ENCODE measurements around the gene PSMA1.

PSMA1 gene

GRCh38 chr11:14506532-14506931 is 13.7 kb downstream of the PSMA1 start:
- Histone ChIP-seq H3K9me2 (ENCODE audit: low read depth, low read length) (no peaks in the 10 kb centered on the region), H3F3A (ENCODE audit: insufficient read depth, low read length) (peaks cover 3% of the 10 kb centered on the region; the same call in 1 of the 2 replicates), H3K9ac (ENCODE audit: low read length) (no peak overlapping the region), H3K36me3 (ENCODE audit: insufficient read depth, low read length) (peaks cover 79% of the 10 kb centered on the region), H3K4me3 (ENCODE audit: low read depth, low read length, poor library complexity, severe bottlenecking) (no peak overlapping the region), H3K4me1 (ENCODE audit: insufficient read depth, low read length, severe bottlenecking) (no peaks in the 10 kb centered on the region), H3K4me2 (ENCODE audit: low read length) (no peak overlapping the region), H2AFZ (ENCODE audit: low read length) (no peak overlapping the region), H3K27me3 (ENCODE audit: insufficient read depth, low read length) (no peaks in the 10 kb centered on the region), H3K27ac (ENCODE audit: low read depth, low read length, poor library complexity, severe bottlenecking) (no peak overlapping the region), H4K20me1 (ENCODE audit: insufficient read depth, low read length) (no peaks in the 10 kb centered on the region), H3K9me3 (ENCODE audit: low read length) (no peaks in the 10 kb centered on the region), H3K79me2 (ENCODE audit: insufficient read depth, low read length) (0 out of 2 replicates have a peak, but pooled peaks cover 6% of the 10 kb centered on the region)
- no peak for TF ChIP-seq EZH2 (IDR thresholded peaks at IDR 0.05; ENCODE audit: borderline replicate concordance, low read length)
- TF ChIP-seq, protein P1, sequence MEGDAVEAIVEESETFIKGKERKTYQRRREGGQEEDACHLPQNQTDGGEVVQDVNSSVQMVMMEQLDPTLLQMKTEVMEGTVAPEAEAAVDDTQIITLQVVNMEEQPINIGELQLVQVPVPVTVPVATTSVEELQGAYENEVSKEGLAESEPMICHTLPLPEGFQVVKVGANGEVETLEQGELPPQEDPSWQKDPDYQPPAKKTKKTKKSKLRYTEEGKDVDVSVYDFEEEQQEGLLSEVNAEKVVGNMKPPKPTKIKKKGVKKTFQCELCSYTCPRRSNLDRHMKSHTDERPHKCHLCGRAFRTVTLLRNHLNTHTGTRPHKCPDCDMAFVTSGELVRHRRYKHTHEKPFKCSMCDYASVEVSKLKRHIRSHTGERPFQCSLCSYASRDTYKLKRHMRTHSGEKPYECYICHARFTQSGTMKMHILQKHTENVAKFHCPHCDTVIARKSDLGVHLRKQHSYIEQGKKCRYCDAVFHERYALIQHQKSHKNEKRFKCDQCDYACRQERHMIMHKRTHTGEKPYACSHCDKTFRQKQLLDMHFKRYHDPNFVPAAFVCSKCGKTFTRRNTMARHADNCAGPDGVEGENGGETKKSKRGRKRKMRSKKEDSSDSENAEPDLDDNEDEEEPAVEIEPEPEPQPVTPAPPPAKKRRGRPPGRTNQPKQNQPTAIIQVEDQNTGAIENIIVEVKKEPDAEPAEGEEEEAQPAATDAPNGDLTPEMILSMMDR (IDR thresholded peaks at IDR 0.05; ENCODE audit: low read length): no peak

GRCh38 chr11:14503023-14503422 is 17.2 kb downstream of the PSMA1 start:
- Histone ChIP-seq H3K27me3 (ENCODE audit: insufficient read depth, low read length) (no peaks in the 10 kb centered on the region), H3K27ac (ENCODE audit: low read depth, low read length, poor library complexity, severe bottlenecking) (no peak overlapping the region), H2AFZ (ENCODE audit: low read length) (no peak overlapping the region), H3K9me2 (ENCODE audit: low read depth, low read length) (no peaks in the 10 kb centered on the region), H4K20me1 (ENCODE audit: insufficient read depth, low read length) (no peaks in the 10 kb centered on the region), H3K4me1 (ENCODE audit: insufficient read depth, low read length, severe bottlenecking) (peaks cover 19% of the 10 kb centered on the region), H3K9ac (ENCODE audit: low read length) (no peak overlapping the region), H3K9me3 (ENCODE audit: low read length) (no peaks in the 10 kb centered on the region), H3K36me3 (ENCODE audit: insufficient read depth, low read length) (peaks cover 52% of the 10 kb centered on the region), H3K79me2 (ENCODE audit: insufficient read depth, low read length) (peaks cover 12% of the 10 kb centered on the region), H3K4me3 (ENCODE audit: low read depth, low read length, poor library complexity, severe bottlenecking) (no peak overlapping the region), H3K4me2 (ENCODE audit: low read length) (no peak overlapping the region), H3F3A (ENCODE audit: insufficient read depth, low read length) (peaks cover 6% of the 10 kb centered on the region; the same call in 1 of the 2 replicates)
- TF ChIP-seq EZH2 (IDR thresholded peaks at IDR 0.05; ENCODE audit: borderline replicate concordance, low read length): no peak
- TF ChIP-seq, protein P1 (IDR thresholded peaks at IDR 0.05; ENCODE audit: low read length): no peak

GRCh38 chr11:14502039-14502438 is 18.1 kb downstream of the PSMA1 start:
- H3K4me1 ChIP-seq (ENCODE audit: insufficient read depth, low read length, severe bottlenecking): peaks cover 20% of the 10 kb centered on the region
- H3F3A ChIP-seq (ENCODE audit: insufficient read depth, low read length): peaks cover 6% of the 10 kb centered on the region; the same call in 1 of the 2 replicates
- no peak overlapping the region for H3K27ac ChIP-seq (ENCODE audit: low read depth, low read length, poor library complexity, severe bottlenecking)
- H3K9ac ChIP-seq (ENCODE audit: low read length): no peak overlapping the region
- H3K36me3 ChIP-seq (ENCODE audit: insufficient read depth, low read length): peaks cover 52% of the 10 kb centered on the region
- H3K79me2 ChIP-seq (ENCODE audit: insufficient read depth, low read length): peaks cover 13% of the 10 kb centered on the region
- H2AFZ ChIP-seq (ENCODE audit: low read length): no peak overlapping the region
- no peaks in the 10 kb centered on the region for H4K20me1 ChIP-seq (ENCODE audit: insufficient read depth, low read length)
- no peak overlapping the region for H3K4me2 ChIP-seq (ENCODE audit: low read length)
- no peaks in the 10 kb centered on the region for H3K9me2 ChIP-seq (ENCODE audit: low read depth, low read length)
- no peaks in the 10 kb centered on the region for H3K27me3 ChIP-seq (ENCODE audit: insufficient read depth, low read length)
- H3K4me3 ChIP-seq (ENCODE audit: low read depth, low read length, poor library complexity, severe bottlenecking): no peak overlapping the region
- no peaks in the 10 kb centered on the region for H3K9me3 ChIP-seq (ENCODE audit: low read length)
- no peak for TF ChIP-seq EZH2 (IDR thresholded peaks at IDR 0.05; ENCODE audit: borderline replicate concordance, low read length)
- TF ChIP-seq, protein P1 (IDR thresholded peaks at IDR 0.05; ENCODE audit: low read length): no peak
